Measurements from ENCODE around the gene LCK. TPM values are rescaled to one million over a fixed set of nuclear protein-coding genes. Genes with fewer than 3 reads are reported as not detected.

LCK gene
- total and polyA plus RNA-seq, 9 of the 15 experiments (the other 6 are each of a cell fraction or from before 2014, with no cell fraction given), result 0.04 to 0.47 (median 0.13) TPM; not detected in 6

- TF ChIP-seq, protein P1, sequence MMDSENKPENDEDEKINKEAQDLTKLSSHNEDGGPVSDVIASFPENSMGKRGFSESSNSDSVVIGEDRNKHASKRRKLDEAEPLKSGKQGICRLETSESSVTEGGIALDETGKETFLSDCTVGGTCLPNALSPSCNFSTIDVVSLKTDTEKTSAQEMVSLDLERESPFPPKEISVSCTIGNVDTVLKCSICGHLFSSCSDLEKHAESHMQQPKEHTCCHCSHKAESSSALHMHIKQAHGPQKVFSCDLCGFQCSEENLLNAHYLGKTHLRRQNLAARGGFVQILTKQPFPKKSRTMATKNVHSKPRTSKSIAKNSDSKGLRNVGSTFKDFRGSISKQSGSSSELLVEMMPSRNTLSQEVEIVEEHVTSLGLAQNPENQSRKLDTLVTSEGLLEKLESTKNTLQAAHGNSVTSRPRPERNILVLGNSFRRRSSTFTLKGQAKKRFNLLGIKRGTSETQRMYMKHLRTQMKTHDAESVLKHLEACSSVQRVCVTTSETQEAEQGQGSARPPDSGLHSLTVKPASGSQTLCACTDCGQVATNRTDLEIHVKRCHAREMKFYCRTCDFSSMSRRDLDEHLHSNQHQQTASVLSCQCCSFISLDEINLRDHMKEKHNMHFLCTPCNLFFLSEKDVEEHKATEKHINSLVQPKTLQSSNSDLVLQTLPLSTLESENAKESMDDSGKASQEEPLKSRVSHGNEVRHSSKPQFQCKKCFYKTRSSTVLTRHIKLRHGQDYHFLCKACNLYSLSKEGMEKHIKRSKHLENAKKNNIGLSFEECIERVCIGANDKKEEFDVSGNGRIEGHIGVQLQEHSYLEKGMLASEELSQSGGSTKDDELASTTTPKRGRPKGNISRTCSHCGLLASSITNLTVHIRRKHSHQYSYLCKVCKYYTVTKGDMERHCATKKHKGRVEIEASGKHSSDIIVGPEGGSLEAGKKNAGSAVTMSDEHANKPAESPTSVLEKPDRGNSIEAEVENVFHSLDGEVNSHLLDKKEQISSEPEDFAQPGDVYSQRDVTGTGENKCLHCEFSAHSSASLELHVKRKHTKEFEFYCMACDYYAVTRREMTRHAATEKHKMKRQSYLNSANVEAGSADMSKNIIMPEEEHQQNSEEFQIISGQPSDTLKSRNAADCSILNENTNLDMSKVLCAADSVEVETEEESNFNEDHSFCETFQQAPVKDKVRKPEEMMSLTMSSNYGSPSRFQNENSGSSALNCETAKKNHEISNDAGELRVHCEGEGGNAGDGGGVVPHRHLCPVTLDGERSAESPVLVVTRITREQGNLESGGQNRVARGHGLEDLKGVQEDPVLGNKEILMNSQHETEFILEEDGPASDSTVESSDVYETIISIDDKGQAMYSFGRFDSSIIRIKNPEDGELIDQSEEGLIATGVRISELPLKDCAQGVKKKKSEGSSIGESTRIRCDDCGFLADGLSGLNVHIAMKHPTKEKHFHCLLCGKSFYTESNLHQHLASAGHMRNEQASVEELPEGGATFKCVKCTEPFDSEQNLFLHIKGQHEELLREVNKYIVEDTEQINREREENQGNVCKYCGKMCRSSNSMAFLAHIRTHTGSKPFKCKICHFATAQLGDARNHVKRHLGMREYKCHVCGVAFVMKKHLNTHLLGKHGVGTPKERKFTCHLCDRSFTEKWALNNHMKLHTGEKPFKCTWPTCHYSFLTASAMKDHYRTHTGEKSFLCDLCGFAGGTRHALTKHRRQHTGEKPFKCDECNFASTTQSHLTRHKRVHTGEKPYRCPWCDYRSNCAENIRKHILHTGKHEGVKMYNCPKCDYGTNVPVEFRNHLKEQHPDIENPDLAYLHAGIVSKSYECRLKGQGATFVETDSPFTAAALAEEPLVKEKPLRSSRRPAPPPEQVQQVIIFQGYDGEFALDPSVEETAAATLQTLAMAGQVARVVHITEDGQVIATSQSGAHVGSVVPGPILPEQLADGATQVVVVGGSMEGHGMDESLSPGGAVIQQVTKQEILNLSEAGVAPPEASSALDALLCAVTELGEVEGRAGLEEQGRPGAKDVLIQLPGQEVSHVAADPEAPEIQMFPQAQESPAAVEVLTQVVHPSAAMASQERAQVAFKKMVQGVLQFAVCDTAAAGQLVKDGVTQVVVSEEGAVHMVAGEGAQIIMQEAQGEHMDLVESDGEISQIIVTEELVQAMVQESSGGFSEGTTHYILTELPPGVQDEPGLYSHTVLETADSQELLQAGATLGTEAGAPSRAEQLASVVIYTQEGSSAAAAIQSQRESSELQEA (IDR thresholded peaks at IDR 0.05; ENCODE audit: low read depth), result no peak
- peak; percentile 91 for TF ChIP-seq BRD9 (IDR thresholded peaks at IDR 0.05; ENCODE audit: low read depth, partially characterized antibody)
- TF ChIP-seq ZNF232 (CRISPR knock-in tag; IDR thresholded peaks at IDR 0.05), result 0 out of 2 replicates have a peak, but pooled peaks have one; percentile 24
- no peak for TF ChIP-seq BMI1 (IDR thresholded peaks at IDR 0.05; ENCODE audit: low read length)
- peak; percentile 30 for TF ChIP-seq ARID1B (IDR thresholded peaks at IDR 0.05)
- TF ChIP-seq PYGO2 (tag; IDR thresholded peaks at IDR 0.05), result no peak
- peak; percentile 62 for TF ChIP-seq PRPF4 (IDR thresholded peaks at IDR 0.05; ENCODE audit: insufficient read depth, low read depth, low read length, poor library complexity, severe bottlenecking)
- TF ChIP-seq PHB2 (IDR thresholded peaks at IDR 0.05; ENCODE audit: low read depth), result peak; percentile 60; the same call in 1 of the 2 replicates
- peak; percentile 74; the same call in 1 of the 2 replicates for TF ChIP-seq THRAP3 (IDR thresholded peaks at IDR 0.05; ENCODE audit: borderline replicate concordance)
- TF ChIP-seq TAF1 (IDR thresholded peaks at IDR 0.05; ENCODE audit: control insufficient read depth, extremely low read depth, insufficient read depth, low read length, severe bottlenecking), result peak; percentile 87
- TF ChIP-seq, protein P2, sequence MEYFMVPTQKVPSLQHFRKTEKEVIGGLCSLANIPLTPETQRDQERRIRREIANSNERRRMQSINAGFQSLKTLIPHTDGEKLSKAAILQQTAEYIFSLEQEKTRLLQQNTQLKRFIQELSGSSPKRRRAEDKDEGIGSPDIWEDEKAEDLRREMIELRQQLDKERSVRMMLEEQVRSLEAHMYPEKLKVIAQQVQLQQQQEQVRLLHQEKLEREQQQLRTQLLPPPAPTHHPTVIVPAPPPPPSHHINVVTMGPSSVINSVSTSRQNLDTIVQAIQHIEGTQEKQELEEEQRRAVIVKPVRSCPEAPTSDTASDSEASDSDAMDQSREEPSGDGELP (CRISPR knock-in tag; IDR thresholded peaks at IDR 0.05; ENCODE audit: borderline replicate concordance), result peak; percentile 85
- TF ChIP-seq PTRF (tag; IDR thresholded peaks at IDR 0.05), result no peak
- TF ChIP-seq LCOR (CRISPR knock-in tag; IDR thresholded peaks at IDR 0.05), result peak; percentile 46
- TF ChIP-seq LARP7 (IDR thresholded peaks at IDR 0.05), result peak; percentile 96; the same call in 1 of the 2 replicates
Observed at GRCh38 chr1:32291708-32292538, 40.9 kb downstream of the LCK start, which contains the start of gene HDAC1 (continued).

Measured in K562 (cell line).